Measurements from ENCODE around the gene CCDC83. TPM values are rescaled to one million over a fixed set of nuclear protein-coding genes. Genes with fewer than 3 reads are reported as not detected.
"Not testable (repeated sequence)": the region's sequence is repeated elsewhere in the genome, so short reads cannot be mapped to it uniquely, and the experiment has no call there.

CCDC83 gene
- total and polyA plus RNA-seq, 2 experiments from 2014 or later = not detected

DNA sequence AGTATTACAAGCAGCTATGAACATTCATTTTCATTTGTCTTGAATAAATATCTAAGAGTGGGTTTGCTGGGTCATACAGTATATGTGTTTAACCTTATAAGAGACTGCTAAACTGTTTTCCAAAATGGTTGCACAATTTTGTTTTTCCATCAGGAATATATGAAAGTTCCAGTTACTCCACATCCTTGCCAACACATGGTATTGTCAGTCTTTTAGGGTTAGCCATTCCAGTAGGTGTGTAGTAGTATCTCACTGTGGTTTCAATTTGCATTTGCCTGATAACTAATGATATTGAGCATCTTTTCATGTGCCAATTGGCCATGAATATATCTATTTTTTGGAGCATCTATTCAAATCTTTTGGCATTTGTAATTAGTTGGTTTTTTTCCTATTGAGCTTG lies 7.7 kb upstream of the CCDC83 start:
- no peaks in the 10 kb centered on the region for H3K4me1 ChIP-seq (ENCODE audit: low read depth)
- no peaks in the 10 kb centered on the region for H3K27me3 ChIP-seq
- TF ChIP-seq, protein P1, sequence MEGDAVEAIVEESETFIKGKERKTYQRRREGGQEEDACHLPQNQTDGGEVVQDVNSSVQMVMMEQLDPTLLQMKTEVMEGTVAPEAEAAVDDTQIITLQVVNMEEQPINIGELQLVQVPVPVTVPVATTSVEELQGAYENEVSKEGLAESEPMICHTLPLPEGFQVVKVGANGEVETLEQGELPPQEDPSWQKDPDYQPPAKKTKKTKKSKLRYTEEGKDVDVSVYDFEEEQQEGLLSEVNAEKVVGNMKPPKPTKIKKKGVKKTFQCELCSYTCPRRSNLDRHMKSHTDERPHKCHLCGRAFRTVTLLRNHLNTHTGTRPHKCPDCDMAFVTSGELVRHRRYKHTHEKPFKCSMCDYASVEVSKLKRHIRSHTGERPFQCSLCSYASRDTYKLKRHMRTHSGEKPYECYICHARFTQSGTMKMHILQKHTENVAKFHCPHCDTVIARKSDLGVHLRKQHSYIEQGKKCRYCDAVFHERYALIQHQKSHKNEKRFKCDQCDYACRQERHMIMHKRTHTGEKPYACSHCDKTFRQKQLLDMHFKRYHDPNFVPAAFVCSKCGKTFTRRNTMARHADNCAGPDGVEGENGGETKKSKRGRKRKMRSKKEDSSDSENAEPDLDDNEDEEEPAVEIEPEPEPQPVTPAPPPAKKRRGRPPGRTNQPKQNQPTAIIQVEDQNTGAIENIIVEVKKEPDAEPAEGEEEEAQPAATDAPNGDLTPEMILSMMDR (IDR thresholded peaks at IDR 0.05; ENCODE audit: low read depth, low read length) = no peak

DNA sequence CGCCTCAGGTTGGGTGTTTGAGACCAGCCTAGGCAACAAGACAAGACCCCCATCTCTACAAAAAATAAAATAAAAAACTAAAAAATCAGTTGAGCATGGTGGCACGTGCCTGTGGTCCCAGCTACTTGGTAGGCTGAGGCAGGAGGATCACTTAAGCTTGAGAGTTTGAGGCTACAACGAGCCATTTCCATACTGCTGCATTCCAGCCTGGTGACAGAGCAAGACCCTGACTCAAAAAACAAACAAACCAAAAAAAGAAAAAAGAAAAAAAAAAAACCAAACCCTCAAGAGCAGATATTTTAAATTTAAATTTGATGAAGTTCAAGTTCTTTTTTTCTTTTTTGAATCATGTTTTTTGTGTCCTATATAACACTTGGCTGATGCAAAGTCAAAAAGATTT lies 7.2 kb upstream of the CCDC83 start:
- TF ChIP-seq, protein P1 (IDR thresholded peaks at IDR 0.05; ENCODE audit: low read depth, low read length) = no peak
- no peak overlapping the region for H3K4me3 ChIP-seq

More for the DNA sequence above, 7.7 kb upstream of the CCDC83 start:
- H3K9me3 ChIP-seq (ENCODE audit: low read depth) = no peaks in the 10 kb centered on the region
- H3K27ac ChIP-seq = no peak overlapping the region
- H3K4me3 ChIP-seq = no peak overlapping the region
- DNase-seq (ENCODE audit: low read depth in 1 of 2, low spot score in 1 of 2) = no peak
- no peaks in the 10 kb centered on the region for H3K36me3 ChIP-seq

DNA sequence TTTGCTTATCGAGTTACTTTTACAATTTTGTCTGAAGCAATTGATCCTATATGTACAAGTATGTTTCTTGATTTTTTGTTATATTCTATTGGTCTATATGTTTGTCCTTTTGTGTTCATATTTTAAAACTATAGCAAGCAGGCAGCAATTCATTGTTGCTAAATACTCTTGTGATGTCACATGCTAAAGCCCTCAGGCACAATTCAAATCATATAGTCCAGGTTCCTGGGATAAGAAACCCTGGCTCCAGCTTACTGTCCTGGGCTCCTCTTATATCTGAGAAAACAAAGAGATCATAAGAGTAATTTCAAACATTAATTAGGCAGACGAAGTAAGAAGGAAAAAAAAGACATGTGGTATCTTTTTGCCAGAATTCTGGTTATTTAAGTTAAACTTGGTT lies 6.6 kb upstream of the CCDC83 start:
- Histone ChIP-seq H3K4me3 (no peak overlapping the region), H3K27me3 (no peaks in the 10 kb centered on the region), H3K36me3 (no peaks in the 10 kb centered on the region), H3K9me3 (ENCODE audit: low read depth) (no peaks in the 10 kb centered on the region), H3K27ac (no peak overlapping the region), H3K4me1 (ENCODE audit: low read depth) (no peaks in the 10 kb centered on the region)
- TF ChIP-seq, protein P1 (IDR thresholded peaks at IDR 0.05; ENCODE audit: low read depth, low read length) = no peak
- no peak for DNase-seq (ENCODE audit: low read depth in 1 of 2, low spot score in 1 of 2)

More for the DNA sequence above, 7.2 kb upstream of the CCDC83 start:
- H3K9me3 ChIP-seq (ENCODE audit: low read depth) = no peaks in the 10 kb centered on the region
- H3K27ac ChIP-seq = no peak overlapping the region
- no peaks in the 10 kb centered on the region for H3K4me1 ChIP-seq (ENCODE audit: low read depth)
- H3K27me3 ChIP-seq = no peaks in the 10 kb centered on the region
- DNase-seq (ENCODE audit: low read depth in 1 of 2, low spot score in 1 of 2) = no peak
- no peaks in the 10 kb centered on the region for H3K36me3 ChIP-seq

DNA sequence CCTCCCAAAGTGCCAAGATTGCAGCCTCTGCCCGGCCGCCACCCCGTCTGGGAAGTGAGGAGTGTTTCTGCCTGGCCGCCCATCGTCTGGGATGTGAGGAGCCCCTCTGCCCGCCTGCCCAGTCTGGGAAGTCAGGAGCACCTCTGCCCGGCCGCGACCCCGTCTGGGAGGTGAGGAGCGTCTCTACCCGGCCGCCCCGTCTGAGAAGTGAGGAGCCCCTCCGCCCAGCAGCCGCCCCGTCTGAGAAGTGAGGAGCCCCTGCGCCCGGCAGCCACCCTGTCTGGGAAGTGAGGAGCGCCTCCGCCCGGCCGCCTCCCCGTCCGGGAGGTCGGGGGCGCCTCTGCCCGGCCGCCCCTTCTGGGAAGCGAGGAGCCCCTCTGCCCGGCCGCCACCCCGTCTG lies 2.4 kb upstream of the CCDC83 start:
- H3K36me3 ChIP-seq; H3K27ac ChIP-seq; H3K27me3 ChIP-seq; DNase-seq (ENCODE audit: low read depth in 1 of 2, low spot score in 1 of 2); H3K4me1 ChIP-seq (ENCODE audit: low read depth); H3K9me3 ChIP-seq (ENCODE audit: low read depth); H3K4me3 ChIP-seq: not testable (repeated sequence)

DNA sequence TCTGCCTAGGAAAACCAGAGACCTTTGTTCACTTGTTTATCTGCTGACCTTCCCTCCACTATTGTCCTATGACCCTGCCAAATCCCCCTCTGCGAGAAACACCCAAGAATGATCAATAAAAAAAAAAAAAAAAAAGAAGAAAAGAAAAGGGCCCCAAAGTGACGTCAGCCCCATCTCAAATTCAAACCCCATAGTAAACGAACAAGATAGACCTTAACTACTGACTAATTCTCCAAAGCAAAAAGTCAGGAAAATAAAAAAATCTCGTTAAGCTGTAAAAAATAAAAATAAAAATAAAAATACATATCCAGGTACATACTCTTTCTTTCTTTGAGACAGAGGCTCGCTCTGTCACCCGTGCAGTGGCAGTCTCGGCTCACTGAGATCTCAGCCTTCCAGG lies 1.6 kb upstream of the CCDC83 start:
- H3K27me3 ChIP-seq; DNase-seq (ENCODE audit: low read depth in 1 of 2, low spot score in 1 of 2); H3K27ac ChIP-seq; H3K4me3 ChIP-seq; H3K9me3 ChIP-seq (ENCODE audit: low read depth); H3K4me1 ChIP-seq (ENCODE audit: low read depth); H3K36me3 ChIP-seq: not testable (repeated sequence)

DNA sequence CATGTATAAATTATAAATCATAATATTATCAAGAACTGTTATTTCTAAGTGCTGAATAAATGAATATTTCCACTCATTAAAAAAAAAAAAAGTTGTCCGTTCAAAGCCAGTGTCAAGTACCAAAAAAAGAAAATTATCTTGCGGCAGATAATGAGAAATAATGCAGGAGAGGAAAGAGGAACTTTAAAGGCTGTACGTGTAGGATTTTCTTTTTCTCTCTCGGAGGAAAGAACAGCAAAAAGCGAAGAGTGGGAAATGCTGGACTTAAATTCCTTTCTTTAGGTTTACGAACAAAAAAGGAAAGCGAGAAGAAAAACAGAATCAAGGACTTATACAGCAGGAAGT lies 999 bp upstream of the CCDC83 start:
- H3K27ac ChIP-seq = no peak overlapping the region
- peak overlapping the region; percentile 26 for H3K4me3 ChIP-seq
- no peaks in the 10 kb centered on the region for H3K27me3 ChIP-seq
- H3K36me3 ChIP-seq = no peaks in the 10 kb centered on the region
- H3K4me1 ChIP-seq (ENCODE audit: low read depth) = peaks cover 7% of the 10 kb centered on the region
- TF ChIP-seq, protein P1 (IDR thresholded peaks at IDR 0.05; ENCODE audit: low read depth, low read length) = no peak
- H3K9me3 ChIP-seq (ENCODE audit: low read depth) = no peaks in the 10 kb centered on the region
- no peak for DNase-seq (ENCODE audit: low read depth in 1 of 2, low spot score in 1 of 2)

All from cardiac muscle cell (in vitro differentiated cells and primary cell).